Measurements from ENCODE around the gene MRTFA.

GRCh38 chr22:40387746-40388145 lies 248.8 kb downstream of the MRTFA start:
- TF ChIP-seq CTCF (IDR thresholded peaks at IDR 0.05 in 8 of 11, conservative IDR thresholded peaks at IDR 0.05 in 3 of 11) (no peak), POLR2A (IDR thresholded peaks at IDR 0.05) (no peak), POLR2AphosphoS5 (IDR thresholded peaks at IDR 0.05) (no peak)
